Activated CD8-positive, alpha-beta memory T cell treated with anti-CD3 and anti-CD28 coated beads, Interleukin-2, amount 50 U/mL, for 1 hour (primary cell): ENCODE data around the gene DCST2.

Source experiments
- DNase-seq: peaks from one replicate; pipeline ENCODE4 v3.0.0-alpha.2; 2020; ENCODE audit errors: extremely low read depth

Gene DCST2

GRCh38 chr1:155033524-155033923 lies at the start of gene DCST2, which contains the start of gene DCST1:
Gene DCST2 (minus strand): TSS chr1:155033781. CDS start chr1:155033701, 80 bp downstream.
Gene DCST1 (plus strand): TSS chr1:155033824. CDS start chr1:155034037, 213 bp downstream.
- DNase-seq: no peak

- no peak for DNase-seq
Observed at GRCh38 chr1:155083052-155083541, 49.5 kb upstream of the DCST2 start.

- no peak for DNase-seq
Observed at GRCh38 chr1:155082301-155083051, 48.9 kb upstream of the DCST2 start.

- DNase-seq: no peak
Observed at GRCh38 chr1:155081472-155082300, 48.1 kb upstream of the DCST2 start.

- DNase-seq: no peak
Observed at GRCh38 chr1:155080312-155081228, 47.0 kb upstream of the DCST2 start.

GRCh38 chr1:155079487-155080311 lies 46.1 kb upstream of the DCST2 start:
- DNase-seq: no peak

GRCh38 chr1:155079210-155079486 lies 45.6 kb upstream of the DCST2 start:
- DNase-seq: no peak

- DNase-seq: no peak
Observed at GRCh38 chr1:155078469-155079209, 45.1 kb upstream of the DCST2 start, which contains the start of gene EFNA3. Gene EFNA3 (plus strand): TSS chr1:155078837. CDS start chr1:155078942, 105 bp downstream.

- DNase-seq: no peak
Observed at GRCh38 chr1:155077758-155078445, 44.3 kb upstream of the DCST2 start.

- no peak for DNase-seq
Observed at GRCh38 chr1:155077346-155077745, 43.8 kb upstream of the DCST2 start.

GRCh38 chr1:155076371-155076770 lies 42.8 kb upstream of the DCST2 start:
- no peak for DNase-seq

- no peak for DNase-seq
Observed at GRCh38 chr1:155075535-155075934, 42.0 kb upstream of the DCST2 start.

- DNase-seq: no peak
Observed at GRCh38 chr1:155073377-155074242, 40.0 kb upstream of the DCST2 start.

- no peak for DNase-seq
Observed at GRCh38 chr1:155072531-155073289, 39.1 kb upstream of the DCST2 start.

- DNase-seq: no peak
Observed at GRCh38 chr1:155071701-155072100, 38.1 kb upstream of the DCST2 start.

- DNase-seq: no peak
Observed at GRCh38 chr1:155070721-155071569, 37.4 kb upstream of the DCST2 start.

- no peak for DNase-seq
Observed at GRCh38 chr1:155070158-155070621, 36.6 kb upstream of the DCST2 start.
